Lower leg skin (tissue), 3 donors: Measurements from ENCODE around the gene PIEZO2.

ENCODE experiments used
- POLR2A ChIP-seq, 2 donors: fragments of 450-650 bp; IDR thresholded peaks; one replicate each; pipeline ENCODE4 v1.6.1; 2016 to 2017; ENCODE audit warnings: antibody characterized with exemption in 2 of 2, mild to moderate bottlenecking in 1 of 2, moderate library complexity in 1 of 2
- TF ChIP-seq, protein P1 (sequence below), 3 donors: fragments of 450-650 bp; IDR thresholded peaks; one replicate each; pipeline ENCODE4 v1.5.1; 2016; ENCODE audit warnings: antibody characterized with exemption in 3 of 3, mild to moderate bottlenecking in 3 of 3, moderate library complexity in 2 of 3

DNA sequence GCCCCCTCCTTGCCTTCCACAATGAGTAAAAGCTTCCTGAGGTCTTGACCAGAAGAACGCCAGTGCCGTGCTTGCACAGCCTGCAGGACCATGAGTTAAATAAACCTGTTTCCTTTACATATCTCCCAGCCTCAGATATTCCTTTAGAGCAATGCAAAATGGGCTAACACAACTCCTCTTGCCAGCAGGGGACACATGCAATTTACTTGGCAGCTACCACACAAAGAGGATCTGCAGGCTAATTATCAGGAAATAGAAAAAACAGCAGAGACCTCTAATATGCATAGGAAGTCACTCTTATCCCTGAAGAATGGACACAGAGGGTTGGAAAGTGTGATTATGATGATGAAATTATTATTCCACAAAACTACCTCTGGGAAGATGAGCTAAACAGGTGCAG lies 114.0 kb downstream of the PIEZO2 start:
- TF ChIP-seq POLR2A (IDR thresholded peaks at IDR 0.05), result no peak
- TF ChIP-seq, protein P1, sequence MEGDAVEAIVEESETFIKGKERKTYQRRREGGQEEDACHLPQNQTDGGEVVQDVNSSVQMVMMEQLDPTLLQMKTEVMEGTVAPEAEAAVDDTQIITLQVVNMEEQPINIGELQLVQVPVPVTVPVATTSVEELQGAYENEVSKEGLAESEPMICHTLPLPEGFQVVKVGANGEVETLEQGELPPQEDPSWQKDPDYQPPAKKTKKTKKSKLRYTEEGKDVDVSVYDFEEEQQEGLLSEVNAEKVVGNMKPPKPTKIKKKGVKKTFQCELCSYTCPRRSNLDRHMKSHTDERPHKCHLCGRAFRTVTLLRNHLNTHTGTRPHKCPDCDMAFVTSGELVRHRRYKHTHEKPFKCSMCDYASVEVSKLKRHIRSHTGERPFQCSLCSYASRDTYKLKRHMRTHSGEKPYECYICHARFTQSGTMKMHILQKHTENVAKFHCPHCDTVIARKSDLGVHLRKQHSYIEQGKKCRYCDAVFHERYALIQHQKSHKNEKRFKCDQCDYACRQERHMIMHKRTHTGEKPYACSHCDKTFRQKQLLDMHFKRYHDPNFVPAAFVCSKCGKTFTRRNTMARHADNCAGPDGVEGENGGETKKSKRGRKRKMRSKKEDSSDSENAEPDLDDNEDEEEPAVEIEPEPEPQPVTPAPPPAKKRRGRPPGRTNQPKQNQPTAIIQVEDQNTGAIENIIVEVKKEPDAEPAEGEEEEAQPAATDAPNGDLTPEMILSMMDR (IDR thresholded peaks at IDR 0.05), result no peak
